Chondrocyte (in vitro differentiated cells): ENCODE data around the gene INTS1. TPM values are rescaled to one million over a fixed set of nuclear protein-coding genes. Genes with fewer than 3 reads are reported as not detected.

Experiments used
- DNase-seq: peaks from one replicate; pipeline ENCODE4 v3.0.0; 2021; ENCODE audit warnings: mixed read lengths, low spot score
- H3K27ac Mint-ChIP-seq: one replicate; pipeline ENCODE4 v1.8.0; 2021; ENCODE audit warnings: mild to moderate bottlenecking, moderate library complexity, mixed read lengths; ENCODE audit not compliant: unreplicated experiment
- H3K27me3 Mint-ChIP-seq: 2 replicates; pipeline ENCODE4 v1.8.0; 2021; ENCODE audit warnings: low read depth, mixed read lengths
- H3K36me3 Mint-ChIP-seq: 2 replicates; pipeline ENCODE4 v1.8.0; 2021; ENCODE audit warnings: low read depth, mixed read lengths
- H3K4me1 Mint-ChIP-seq: 2 replicates; pipeline ENCODE4 v1.8.0; 2021; ENCODE audit warnings: low read depth, mild to moderate bottlenecking, mixed read lengths
- H3K4me3 Mint-ChIP-seq: one replicate; pipeline ENCODE4 v1.8.0; 2021; ENCODE audit warnings: mild to moderate bottlenecking, moderate library complexity, mixed read lengths; ENCODE audit not compliant: unreplicated experiment
- H3K9me3 Mint-ChIP-seq: 2 replicates; pipeline ENCODE4 v1.8.0; 2021; ENCODE audit warnings: low read depth, mixed read lengths
- total RNA-seq: library from RNA; stranded (reverse); gene quantifications from 3 replicates; pipeline ENCODE4 v1.2.1, GENCODE V29; 2021
- TF ChIP-seq, protein P1 (sequence below): fragments of 200-600 bp; sonication (generic); IDR thresholded peaks from 2 replicates; pipeline ENCODE4 v1.5.0; 2021; ENCODE audit warnings: antibody characterized with exemption, mild to moderate bottlenecking, moderate library complexity

Gene INTS1
- total RNA-seq, 1 donor from 2014 or later = 80.4 TPM

DNA sequence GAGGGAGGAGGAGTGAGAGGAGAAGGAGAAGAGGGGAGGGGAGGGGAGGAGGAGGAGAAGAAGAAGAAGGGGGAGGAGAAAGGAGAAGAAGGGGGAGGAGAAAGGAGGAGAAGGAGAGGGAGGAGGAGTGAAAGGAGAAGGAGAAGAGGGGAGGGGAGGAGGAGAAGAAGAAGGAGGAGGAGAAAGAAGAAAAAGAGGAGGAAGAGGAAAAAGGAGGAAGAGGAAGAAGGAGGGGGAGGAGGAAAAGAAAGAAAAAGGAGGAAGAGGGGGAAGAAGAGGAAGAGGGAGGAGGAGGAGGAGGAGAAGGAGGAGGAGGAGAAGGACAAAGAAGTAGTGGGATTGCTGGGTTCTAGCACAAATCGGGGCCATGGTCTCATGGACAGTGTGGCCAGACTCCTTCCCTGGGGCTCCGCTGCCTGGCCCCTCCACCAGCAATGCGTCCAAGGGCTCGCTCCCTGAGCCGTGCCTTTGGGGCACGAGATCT is 22.1 kb upstream of the INTS1 start:
- no peaks in the 10 kb centered on the region for H3K36me3 Mint-ChIP-seq

DNA sequence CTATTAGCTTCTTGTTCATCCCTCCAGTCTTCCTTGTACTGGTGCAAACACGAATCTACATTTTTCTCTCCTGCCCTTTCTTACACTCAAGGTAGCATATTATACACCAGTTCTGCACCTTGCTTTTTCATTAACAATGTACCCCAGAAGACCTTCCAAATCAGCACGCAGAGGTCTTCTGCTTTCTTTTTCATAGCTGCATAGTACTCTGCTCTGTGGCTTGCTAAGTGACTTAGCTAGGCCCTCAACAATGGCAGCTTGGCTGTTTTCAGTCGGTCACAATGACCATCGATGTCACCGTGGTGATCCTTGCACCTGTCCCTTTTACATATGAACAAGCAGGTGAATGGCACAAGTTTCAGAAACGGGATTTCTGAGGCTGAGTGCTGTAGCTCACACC is 21.2 kb upstream of the INTS1 start:
- no peak for DNase-seq
- Mint-ChIP-seq H3K36me3 (no peaks in the 10 kb centered on the region), H3K4me1 (no peaks in the 10 kb centered on the region), H3K27me3 (peaks cover 5% of the 10 kb centered on the region), H3K4me3 (no peak overlapping the region), H3K27ac (no peak overlapping the region), H3K9me3 (no peaks in the 10 kb centered on the region)
- TF ChIP-seq, protein P1, sequence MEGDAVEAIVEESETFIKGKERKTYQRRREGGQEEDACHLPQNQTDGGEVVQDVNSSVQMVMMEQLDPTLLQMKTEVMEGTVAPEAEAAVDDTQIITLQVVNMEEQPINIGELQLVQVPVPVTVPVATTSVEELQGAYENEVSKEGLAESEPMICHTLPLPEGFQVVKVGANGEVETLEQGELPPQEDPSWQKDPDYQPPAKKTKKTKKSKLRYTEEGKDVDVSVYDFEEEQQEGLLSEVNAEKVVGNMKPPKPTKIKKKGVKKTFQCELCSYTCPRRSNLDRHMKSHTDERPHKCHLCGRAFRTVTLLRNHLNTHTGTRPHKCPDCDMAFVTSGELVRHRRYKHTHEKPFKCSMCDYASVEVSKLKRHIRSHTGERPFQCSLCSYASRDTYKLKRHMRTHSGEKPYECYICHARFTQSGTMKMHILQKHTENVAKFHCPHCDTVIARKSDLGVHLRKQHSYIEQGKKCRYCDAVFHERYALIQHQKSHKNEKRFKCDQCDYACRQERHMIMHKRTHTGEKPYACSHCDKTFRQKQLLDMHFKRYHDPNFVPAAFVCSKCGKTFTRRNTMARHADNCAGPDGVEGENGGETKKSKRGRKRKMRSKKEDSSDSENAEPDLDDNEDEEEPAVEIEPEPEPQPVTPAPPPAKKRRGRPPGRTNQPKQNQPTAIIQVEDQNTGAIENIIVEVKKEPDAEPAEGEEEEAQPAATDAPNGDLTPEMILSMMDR = no peak

More for the DNA sequence above, 22.1 kb upstream of the INTS1 start:
- Mint-ChIP-seq H3K4me1 (no peaks in the 10 kb centered on the region), H3K27ac (no peak overlapping the region), H3K27me3 (peaks cover 5% of the 10 kb centered on the region), H3K4me3 (no peak overlapping the region), H3K9me3 (no peaks in the 10 kb centered on the region)
- TF ChIP-seq, protein P1 = no peak
- DNase-seq = no peak

DNA sequence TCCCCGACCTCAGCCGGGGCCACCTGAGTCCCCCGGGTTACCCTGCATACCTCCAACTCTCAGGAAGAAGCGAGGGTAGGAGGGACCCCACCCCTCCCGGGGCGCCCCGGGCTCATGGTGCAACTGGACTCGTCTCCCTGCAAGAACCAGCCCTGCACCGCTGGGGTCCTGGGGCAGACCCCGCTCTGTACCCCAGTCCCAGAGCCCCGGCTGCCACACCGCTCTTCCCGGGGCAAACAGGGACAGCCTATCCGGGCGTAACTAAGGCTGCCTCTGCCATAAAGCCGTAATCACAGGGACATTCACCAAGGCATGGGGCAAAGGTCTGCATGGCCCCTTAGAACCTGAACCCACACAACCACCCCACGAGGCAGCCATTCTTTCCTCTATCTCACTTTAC is 19.7 kb upstream of the INTS1 start:
- Mint-ChIP-seq H3K4me3 (no peak overlapping the region), H3K9me3 (peaks cover 12% of the 10 kb centered on the region), H3K36me3 (peaks cover 3% of the 10 kb centered on the region), H3K4me1 (no peaks in the 10 kb centered on the region), H3K27me3 (peaks cover 5% of the 10 kb centered on the region), H3K27ac (no peak overlapping the region)
- TF ChIP-seq, protein P1 = no peak
- no peak for DNase-seq

DNA sequence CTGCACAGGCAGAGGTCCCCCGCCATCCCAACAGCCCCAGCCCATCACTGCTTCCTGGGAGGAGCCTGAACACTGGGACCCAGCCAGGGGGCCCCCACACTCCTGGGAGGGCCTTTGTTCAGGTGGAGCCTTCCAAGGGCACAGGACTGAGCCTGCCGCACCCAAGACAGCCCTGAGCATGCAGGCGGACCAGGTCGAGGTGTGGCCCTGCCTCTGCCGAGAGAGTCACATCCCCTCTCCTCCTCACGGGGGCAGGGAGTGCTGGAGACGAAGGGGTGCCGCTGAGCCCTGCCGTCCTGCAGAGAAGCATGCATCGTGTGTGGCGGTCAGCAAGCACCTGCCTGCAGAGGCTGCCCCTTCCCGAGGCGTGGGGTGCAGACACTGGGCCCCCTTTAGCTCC is 19.0 kb upstream of the INTS1 start:
- H3K9me3 Mint-ChIP-seq = peaks cover 12% of the 10 kb centered on the region
- TF ChIP-seq, protein P1 = no peak
- no peaks in the 10 kb centered on the region for H3K4me1 Mint-ChIP-seq
- H3K27me3 Mint-ChIP-seq = peaks cover 5% of the 10 kb centered on the region
- H3K27ac Mint-ChIP-seq = no peak overlapping the region
- DNase-seq = no peak
- peaks cover 3% of the 10 kb centered on the region for H3K36me3 Mint-ChIP-seq
- H3K4me3 Mint-ChIP-seq = no peak overlapping the region

DNA sequence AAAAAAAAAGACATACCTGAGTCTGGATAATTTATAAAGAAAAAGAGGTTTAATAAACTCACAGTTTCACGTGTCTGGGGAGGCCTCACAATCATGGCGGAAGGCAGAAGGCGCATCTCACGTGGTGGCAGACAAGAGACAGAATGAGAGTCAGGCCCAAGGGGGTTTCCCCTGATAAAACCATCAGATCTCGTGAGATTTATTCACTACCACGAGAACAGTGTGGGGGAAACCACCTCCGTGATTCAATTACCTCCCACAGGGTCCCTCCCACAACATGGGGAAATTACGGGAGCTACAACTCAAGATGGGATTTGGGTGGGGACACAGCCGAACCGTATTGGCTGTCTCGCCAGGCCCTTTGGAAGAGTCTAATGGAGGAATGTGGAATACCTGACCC is 17.3 kb upstream of the INTS1 start:
- H3K27ac Mint-ChIP-seq = no peak overlapping the region
- TF ChIP-seq, protein P1 = no peak
- H3K9me3 Mint-ChIP-seq = peaks cover 12% of the 10 kb centered on the region
- no peak for DNase-seq
- H3K4me3 Mint-ChIP-seq = no peak overlapping the region
- H3K4me1 Mint-ChIP-seq = peaks cover 2% of the 10 kb centered on the region
- H3K27me3 Mint-ChIP-seq = no peaks in the 10 kb centered on the region
- H3K36me3 Mint-ChIP-seq = peaks cover 3% of the 10 kb centered on the region
